GM21423 (cell line): Measurements from ENCODE around the gene TNRC6B.
"Not testable (repeated sequence)": the region's sequence is repeated elsewhere in the genome, so short reads cannot be mapped to it uniquely, and the experiment has no call there.

Source experiments
- ATAC-seq: cut with Tn5 transposase; IDR thresholded peaks from one replicate; pipeline ENCODE4 v1.9.1; 2021; ENCODE audit warnings: mild to moderate bottlenecking, moderate library complexity; ENCODE audit not compliant: unreplicated experiment

TNRC6B gene

GRCh38 chr22:40273319-40273718 lies 95.6 kb downstream of the TNRC6B start:
- ATAC-seq: no peak

DNA sequence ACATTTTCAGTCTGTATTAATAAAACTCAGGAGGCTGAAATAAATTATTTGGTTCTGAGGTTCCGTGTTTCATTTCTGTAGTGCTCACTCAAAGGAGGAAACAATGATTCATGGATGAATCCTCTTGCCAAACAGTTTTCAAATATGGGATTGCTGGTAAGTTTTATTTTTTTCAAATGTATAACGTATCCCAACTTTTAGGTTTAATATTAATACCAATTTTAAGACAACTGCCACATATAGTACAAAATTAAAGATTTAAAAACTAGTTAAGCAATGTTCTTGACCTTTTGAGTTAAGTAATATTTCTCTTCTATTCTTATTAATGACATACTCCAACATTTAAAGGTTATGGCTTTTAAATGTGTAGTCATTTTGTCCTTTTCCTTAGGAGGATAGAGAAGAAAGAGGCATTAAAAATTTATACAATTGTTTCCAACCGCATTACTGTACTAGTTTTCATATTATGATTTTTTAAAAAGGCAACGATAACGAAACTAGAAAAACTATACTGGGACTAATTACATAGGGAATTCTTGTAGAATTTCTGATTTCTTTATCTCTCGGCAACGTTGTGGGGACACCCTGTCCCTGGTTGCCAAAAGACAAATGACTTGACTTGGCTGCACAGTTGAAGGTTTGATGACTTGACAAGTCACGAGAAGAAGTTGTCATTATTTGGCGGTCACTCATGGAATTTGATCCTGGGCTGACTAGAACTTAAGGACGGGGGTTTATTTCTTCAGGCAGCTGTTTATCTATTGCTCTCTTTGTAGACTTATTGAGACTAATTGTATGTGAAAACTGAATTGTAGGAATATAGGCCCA lies 99.5 kb downstream of the TNRC6B start:
- ATAC-seq: no peak

GRCh38 chr22:40279017-40279416 lies 101.3 kb downstream of the TNRC6B start:
- ATAC-seq: no peak

DNA sequence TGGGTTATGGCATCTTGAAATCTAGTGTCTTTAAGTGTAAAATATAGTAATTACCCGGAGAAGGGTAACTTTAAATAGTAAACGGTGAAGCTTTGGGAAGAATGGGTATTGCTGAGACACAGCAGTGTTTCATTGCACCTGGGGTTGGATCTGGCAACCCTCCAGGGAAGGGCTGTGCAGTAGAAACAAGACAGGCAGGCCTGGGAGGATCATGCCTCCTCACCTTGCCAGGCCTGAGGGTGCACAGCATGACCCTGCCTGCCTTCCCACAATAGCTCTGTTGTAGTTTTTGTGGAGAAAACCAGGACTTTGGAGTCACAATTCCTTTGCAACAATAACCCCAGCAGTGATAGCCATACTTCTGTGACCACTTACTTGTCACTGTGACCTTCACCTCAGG lies 104.0 kb downstream of the TNRC6B start:
- no peak for ATAC-seq

DNA sequence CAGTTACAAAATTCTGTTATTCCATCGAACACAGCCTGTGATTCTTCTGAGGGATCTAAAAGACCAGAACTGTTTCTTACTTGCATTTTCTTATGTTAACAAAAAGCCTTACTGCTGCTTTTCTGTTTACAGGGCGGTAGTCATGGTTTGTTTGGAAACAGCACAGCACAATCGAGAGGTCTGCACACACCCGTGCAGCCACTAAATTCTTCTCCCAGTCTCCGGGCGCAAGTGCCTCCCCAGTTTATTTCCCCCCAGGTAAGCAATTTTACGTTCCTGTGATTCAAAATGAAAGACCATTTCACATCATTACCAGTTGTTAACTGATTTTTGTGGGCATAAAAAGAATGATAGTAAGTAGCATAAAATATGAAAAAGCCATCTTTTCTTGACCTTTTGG lies 107.8 kb downstream of the TNRC6B start:
- no peak for ATAC-seq

- no peak for ATAC-seq
Observed at GRCh38 chr22:40289991-40290459, 112.3 kb downstream of the TNRC6B start.

GRCh38 chr22:40290516-40290915 lies 112.8 kb downstream of the TNRC6B start:
- ATAC-seq: no peak

- ATAC-seq: no peak
Observed at GRCh38 chr22:40294696-40295095, 117.0 kb downstream of the TNRC6B start.

DNA sequence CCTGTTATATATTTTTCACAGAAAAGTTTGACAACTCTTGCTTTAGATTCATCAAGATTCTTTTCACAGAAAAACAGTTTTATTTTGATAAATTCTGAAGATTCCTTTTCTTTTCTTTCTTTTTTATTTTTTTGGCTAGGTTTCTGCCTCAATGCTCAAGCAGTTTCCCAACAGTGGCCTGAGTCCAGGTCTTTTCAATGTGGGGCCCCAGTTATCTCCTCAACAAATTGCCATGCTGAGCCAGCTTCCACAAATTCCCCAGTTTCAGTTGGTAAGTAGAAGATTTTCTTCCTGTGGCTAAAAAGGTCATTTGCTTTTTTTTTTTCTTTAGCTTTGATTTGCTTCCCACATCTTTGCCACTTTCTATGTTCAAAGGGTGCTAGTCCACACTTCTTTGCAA lies 122.6 kb downstream of the TNRC6B start:
- ATAC-seq: no peak

GRCh38 chr22:40300884-40301672 lies 123.4 kb downstream of the TNRC6B start:
- ATAC-seq: peak; percentile 89

DNA sequence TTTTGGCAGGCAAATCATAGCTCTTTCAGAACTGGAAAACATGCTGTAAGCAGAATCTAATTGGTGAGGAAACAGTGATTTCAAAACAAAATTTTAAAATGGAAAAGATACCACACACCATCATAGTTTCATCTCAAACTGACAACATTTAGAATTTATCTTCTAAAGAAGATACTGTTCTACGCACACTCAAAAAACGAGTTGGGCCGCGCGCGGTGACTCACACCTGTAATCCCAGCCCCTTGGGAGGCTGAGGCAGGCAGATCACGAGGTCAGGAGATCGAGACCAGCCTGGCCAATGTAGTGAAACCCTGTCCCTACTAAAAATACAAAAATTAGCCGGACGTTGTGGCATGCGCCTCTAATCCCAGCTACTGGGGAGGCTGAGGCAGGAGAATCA lies 124.4 kb downstream of the TNRC6B start:
- ATAC-seq: no peak

DNA sequence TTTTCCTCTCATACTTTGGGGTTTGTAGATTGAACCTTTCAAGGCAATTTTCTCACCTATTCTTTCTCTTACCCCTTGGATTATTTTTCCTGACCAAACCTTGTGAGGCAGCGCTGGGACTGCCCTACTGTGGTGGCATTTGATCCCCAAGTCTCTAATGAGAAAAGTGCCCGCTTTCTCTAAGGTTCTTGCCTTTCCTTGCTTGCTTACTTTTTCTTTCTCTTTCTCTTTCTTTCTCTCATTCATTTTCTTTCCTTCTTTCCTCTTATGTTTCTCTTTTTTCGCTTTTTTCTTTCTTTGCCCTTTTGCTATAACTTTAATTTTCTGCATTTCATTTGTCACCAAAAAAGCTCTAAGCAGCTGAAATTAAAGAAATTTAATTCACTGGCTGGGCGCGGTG lies 127.9 kb downstream of the TNRC6B start:
- ATAC-seq: no peak

GRCh38 chr22:40308999-40309573 lies 131.4 kb downstream of the TNRC6B start:
- no peak for ATAC-seq

DNA sequence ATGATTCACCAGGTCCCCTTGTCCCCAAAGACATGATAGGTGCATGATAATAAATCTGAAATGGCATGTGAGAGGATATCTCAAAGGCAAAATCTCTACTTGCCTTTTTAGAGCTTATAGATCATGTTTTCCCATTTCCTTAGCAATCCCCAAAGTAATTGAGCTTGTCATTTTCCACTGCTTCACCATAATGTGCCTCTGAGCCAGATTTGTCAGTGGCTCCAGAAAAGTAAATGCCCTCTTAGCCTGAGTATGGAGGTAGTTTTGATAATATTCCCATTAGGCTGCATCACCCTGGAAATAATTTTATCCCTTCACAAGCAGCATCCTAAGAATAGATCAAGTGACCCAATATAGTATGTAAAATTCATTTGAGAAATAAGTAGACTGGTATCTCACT lies 131.9 kb downstream of the TNRC6B start:
- ATAC-seq: no peak

DNA sequence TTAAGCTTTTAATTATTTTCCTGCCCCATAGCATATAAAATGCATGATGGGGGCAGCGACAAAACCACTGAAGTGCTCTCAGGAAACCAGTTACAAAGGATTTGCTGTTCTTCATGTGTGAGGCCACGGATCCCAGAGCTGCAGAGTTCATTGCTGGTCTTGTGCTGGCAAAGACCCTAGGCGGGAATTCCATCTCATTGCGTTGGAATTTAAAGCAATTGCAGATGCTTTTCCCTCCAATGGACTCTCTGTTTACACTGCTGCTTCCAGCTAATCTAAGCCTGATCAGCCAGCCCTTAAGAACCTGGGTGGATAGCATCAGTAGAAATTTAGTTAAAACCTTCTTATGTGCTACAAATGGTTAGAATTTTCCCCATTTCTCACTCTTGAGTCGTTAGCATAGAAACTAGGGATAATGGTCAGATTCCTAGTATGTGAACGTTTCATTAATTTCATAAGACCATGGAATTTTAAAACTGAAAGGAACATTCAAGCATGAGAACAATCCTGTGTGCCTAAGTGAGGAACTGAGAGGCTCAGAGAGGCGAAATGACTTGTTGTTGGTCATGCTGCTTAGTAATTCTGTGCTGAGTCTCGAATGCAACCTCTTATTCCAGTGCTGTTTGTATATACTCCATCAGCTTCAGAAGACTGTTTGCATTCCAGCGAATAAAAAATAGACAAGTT lies 132.5 kb downstream of the TNRC6B start:
- ATAC-seq: no peak

DNA sequence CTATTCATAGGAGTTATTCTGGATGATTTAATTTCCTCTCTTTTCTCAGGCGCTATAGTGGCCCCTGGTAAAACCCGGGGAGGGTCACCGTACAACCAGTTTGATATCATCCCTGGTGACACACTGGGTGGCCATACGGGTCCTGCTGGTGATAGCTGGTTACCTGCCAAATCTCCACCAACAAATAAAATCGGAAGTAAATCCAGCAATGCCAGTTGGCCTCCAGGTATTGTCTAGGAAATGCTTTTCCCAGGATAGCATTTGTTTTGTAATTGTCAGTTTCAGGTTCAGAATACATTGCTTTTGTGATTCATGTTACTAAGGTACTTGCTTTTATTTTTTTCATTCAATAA lies 133.0 kb downstream of the TNRC6B start:
- no peak for ATAC-seq

DNA sequence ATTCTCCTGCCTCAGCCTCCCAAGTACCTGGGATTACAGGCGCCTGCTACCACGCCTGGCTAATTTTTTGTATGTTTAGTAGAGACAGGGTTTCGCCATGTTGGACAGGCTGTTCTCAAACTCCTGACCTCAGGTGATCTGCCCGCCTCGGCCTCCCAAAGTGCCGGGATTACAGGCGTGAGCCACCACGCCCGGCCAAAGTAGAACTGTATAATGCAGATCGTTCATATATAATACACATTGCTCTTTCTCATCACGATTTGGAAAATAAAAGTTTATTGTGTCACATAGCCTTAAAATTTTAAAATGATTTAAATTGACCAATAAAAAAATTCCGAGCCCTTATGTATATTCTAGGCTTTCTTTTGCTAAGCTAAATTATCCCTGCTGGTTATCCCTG lies 133.9 kb downstream of the TNRC6B start:
- ATAC-seq: not testable (repeated sequence)

DNA sequence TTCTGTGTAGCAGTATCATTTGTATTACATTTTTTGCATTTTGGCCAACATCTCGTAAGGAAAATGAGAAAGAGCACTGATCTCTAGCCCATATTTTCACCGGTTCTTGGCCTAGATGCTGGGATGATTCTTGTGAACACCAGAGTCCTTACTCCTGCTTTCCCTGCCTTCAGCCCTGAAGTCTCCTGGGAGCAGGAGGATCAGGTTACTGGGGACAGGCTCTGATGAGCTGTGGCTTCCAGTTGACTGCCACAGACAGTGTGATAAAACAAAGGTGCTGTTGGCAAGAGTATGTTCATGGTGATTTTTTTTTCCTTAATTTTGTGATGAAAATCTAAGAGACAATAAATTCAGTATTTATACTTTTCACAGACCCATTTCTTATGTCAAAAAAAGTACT lies 134.3 kb downstream of the TNRC6B start:
- no peak for ATAC-seq

- ATAC-seq: no peak
Observed at GRCh38 chr22:40313007-40313406, 135.3 kb downstream of the TNRC6B start.

DNA sequence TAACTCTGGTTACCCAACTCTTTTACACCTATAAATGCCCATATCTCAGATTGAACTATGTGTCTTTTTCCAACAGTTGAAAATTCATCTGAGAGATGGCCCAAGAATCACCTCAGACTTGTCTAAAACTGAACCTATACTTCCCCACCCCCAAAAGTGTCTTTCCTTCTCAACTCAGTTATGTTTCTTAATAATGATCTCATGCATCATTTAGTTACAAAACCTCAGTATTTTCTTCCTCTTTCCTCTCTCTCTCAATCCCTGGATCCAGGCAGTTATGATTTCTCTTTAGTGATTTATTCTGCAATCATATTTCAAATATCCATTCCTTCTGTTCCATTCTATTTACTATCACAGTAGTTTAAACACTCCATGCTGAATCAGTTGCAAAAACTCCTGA lies 136.3 kb downstream of the TNRC6B start:
- no peak for ATAC-seq

- no peak for ATAC-seq
Observed at GRCh38 chr22:40320687-40321086, 143.0 kb downstream of the TNRC6B start.
